GM08714 (cell line): ENCODE data around the gene PLA2G1B.

ENCODE experiments used
- H3K4me3 ChIP-seq: fragments of 200-500 bp; sonication (Bioruptor generic); 2 replicates; pipeline ENCODE4 v1.5.1; 2014; ENCODE audit warnings: mild to moderate bottlenecking, low read length, inconsistent platforms
- ZNF274 ChIP-seq: IDR thresholded peaks from 2 replicates; pipeline ENCODE4 v1.6.1; 2012; ENCODE audit warnings: mild to moderate bottlenecking, low read depth, low read length

The PLA2G1B gene

GRCh38 chr12:120323772-120324171 is 3.8 kb downstream of the PLA2G1B start:
- H3K4me3 ChIP-seq = no peak overlapping the region
- no peak for TF ChIP-seq ZNF274

- TF ChIP-seq ZNF274 = no peak
Measured at GRCh38 chr12:120321382-120322202, 6.0 kb downstream of the PLA2G1B start.

GRCh38 chr12:120317224-120318105 is 10.1 kb downstream of the PLA2G1B start:
- TF ChIP-seq ZNF274 = no peak
- peak overlapping the region; percentile 53; the same call in 1 of the 2 replicates for H3K4me3 ChIP-seq

More at GRCh38 chr12:120321382-120322202, 6.0 kb downstream of the PLA2G1B start:
- H3K4me3 ChIP-seq = no peak overlapping the region

- no peak for TF ChIP-seq ZNF274
- peak overlapping the region; percentile 53; the same call in 1 of the 2 replicates for H3K4me3 ChIP-seq
Measured at GRCh38 chr12:120316798-120317223, 10.8 kb downstream of the PLA2G1B start.

- no peak overlapping the region for H3K4me3 ChIP-seq
Measured at GRCh38 chr12:120314220-120314619, 13.4 kb downstream of the PLA2G1B start.

GRCh38 chr12:120301962-120302815 is 25.4 kb downstream of the PLA2G1B start, which contains the start of gene SIRT4:
SIRT4 (plus strand) TSS chr12:120302321; CDS start chr12:120303562, 1,241 bp downstream.
- peak within 1 kb of the TSS; percentile 97 for H3K4me3 ChIP-seq
- TF ChIP-seq ZNF274 = no peak

More at GRCh38 chr12:120314220-120314619, 13.4 kb downstream of the PLA2G1B start:
- TF ChIP-seq ZNF274 = no peak

GRCh38 chr12:120292661-120293531 is 34.7 kb downstream of the PLA2G1B start, which contains the start of gene RNU4-1:
RNU4-1 (minus strand) TSS chr12:120293237.
- H3K4me3 ChIP-seq = peak within 1 kb of the TSS; percentile 57

GRCh38 chr12:120292411-120292660 is 35.2 kb downstream of the PLA2G1B start:
- no peak for TF ChIP-seq ZNF274
- H3K4me3 ChIP-seq = peak overlapping the region; percentile 57

More at GRCh38 chr12:120292661-120293531, 34.7 kb downstream of the PLA2G1B start, which contains the start of gene RNU4-1:
- TF ChIP-seq ZNF274 = no peak

- TF ChIP-seq ZNF274 = no peak
- no peak overlapping the region for H3K4me3 ChIP-seq
Measured at GRCh38 chr12:120290609-120291305, 36.8 kb downstream of the PLA2G1B start.

- no peak overlapping the region for H3K4me3 ChIP-seq
- TF ChIP-seq ZNF274 = no peak
Measured at GRCh38 chr12:120287491-120287890, 40.1 kb downstream of the PLA2G1B start.

- H3K4me3 ChIP-seq = no peak overlapping the region
- no peak for TF ChIP-seq ZNF274
Measured at GRCh38 chr12:120286768-120287490, 40.6 kb downstream of the PLA2G1B start.

GRCh38 chr12:120284381-120284780 is 43.2 kb downstream of the PLA2G1B start:
- TF ChIP-seq ZNF274 = no peak
- H3K4me3 ChIP-seq = no peak overlapping the region
